HT1080 (cell line): ENCODE measurements around the gene MYL10. TPM values are rescaled to one million over a fixed set of nuclear protein-coding genes. Genes with fewer than 3 reads are reported as not detected.
A peak's percentile ranks its signal among the peaks of the same experiment; 100 is the strongest.

ENCODE experiments used
- DNase-seq: peaks from one replicate; pipeline ENCODE4 v3.0.0-alpha.2; 2015; ENCODE audit warnings: low read depth
- polyA plus RNA-seq, 2 experiments: library from polyadenylated mRNA; depleted of rRNA; stranded (reverse); fragments of >200 nt; gene quantifications; 2 replicates each; pipeline ENCODE4 v1.2.3, GENCODE V29; 2015
- total RNA-seq: library from RNA; depleted of rRNA; stranded (reverse); fragments of >200 nt; shearing (Covaris generic); gene quantifications from 2 replicates; pipeline ENCODE4 v1.2.3, GENCODE V29; 2014; rRNA removed

Gene MYL10
- total RNA-seq, result not detected in 2 replicates
- 0.59 TPM in 1 of 2 replicates, not detected in the other for polyA plus RNA-seq (2015; cell fraction: cytosol; rRNA removed)
- polyA plus RNA-seq (2015; cell fraction: nucleus; rRNA removed), result not detected in 2 replicates

- no peak for DNase-seq
These were observed at the start of gene MYL10 for GRCh38 chr7:101629171-101629570. Gene MYL10 (minus strand): TSS chr7:101629296. CDS start chr7:101629118, 178 bp downstream.

DNA sequence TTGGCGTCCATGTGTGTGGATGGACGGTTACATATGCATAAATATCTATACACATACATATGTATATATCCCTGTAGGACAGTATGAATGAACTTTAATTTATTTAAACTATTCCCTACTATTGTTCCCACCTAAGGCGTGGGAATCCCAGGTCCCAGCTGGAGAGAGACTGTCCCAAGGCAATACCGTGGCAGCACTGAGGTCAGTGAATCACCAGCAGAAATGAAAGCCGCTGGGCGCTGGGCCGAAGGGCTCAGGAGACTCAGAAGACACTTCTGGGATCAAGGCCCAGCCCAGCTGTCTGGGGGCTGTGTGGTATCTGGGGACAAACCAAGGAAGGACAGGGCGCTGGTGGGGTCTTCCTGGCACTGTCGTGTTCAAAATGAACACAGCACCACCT is 49.6 kb upstream of the MYL10 start:
- peak; percentile 54 for DNase-seq

DNA sequence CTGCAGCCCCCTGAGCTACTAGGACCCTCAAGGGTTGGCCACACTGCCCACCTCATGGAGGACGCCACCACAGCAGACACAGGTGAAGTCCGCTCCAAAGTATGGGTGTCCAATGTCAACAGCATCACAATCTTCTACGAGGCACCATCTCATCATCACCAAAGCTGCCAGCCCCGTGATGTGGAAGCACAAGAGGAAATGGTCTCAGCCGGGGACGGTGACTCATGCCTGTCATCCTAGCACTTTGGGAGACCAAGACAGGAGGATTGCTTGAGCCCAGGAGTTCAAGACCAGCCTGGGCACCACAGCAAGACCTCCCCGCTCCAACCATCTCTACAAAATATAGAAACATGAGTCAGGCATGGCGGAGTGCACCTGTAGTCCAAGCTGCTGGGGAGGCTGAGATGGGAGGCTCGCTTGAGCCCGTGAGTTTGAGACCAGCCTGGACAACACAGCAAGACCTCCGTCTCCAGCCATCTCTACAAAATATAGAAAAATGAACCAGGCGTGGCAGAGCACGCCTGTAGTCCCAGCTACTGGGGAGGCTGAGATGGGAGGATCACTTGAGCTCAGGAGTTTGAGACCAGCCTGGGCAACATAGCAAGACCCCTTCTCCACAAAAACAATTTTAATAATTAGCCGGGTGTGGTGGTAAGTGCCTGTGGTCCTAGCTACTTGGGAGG is 48.8 kb upstream of the MYL10 start:
- peak; percentile 73 for DNase-seq

- DNase-seq, result no peak
These were observed 48.3 kb upstream of the MYL10 start for GRCh38 chr7:101677391-101677790.

- no peak for DNase-seq
These were observed 47.9 kb upstream of the MYL10 start for GRCh38 chr7:101676956-101677355.

- DNase-seq, result no peak
These were observed 47.0 kb upstream of the MYL10 start for GRCh38 chr7:101676062-101676598.

DNA sequence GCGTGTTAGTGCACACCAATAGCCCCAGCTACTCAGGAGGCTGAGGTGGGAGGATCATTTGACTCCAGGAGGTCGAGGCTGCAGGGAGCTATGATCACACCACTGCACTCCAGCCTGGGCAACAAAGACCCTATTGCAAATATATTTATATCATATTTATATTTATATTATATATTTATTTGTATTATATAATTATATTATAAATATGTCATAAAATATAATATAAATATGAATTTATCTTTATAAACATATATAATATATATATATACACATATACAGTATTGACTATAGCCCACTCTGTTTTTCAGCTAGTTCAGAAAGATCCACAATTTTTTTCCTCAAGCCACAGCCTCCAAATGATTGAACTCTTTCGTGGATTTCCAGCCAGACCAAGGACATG is 45.3 kb upstream of the MYL10 start:
- no peak for DNase-seq

- peak; percentile 32 for DNase-seq
These were observed 44.9 kb upstream of the MYL10 start for GRCh38 chr7:101673951-101674350.

- no peak for DNase-seq
These were observed 44.2 kb upstream of the MYL10 start for GRCh38 chr7:101673315-101673714.

GRCh38 chr7:101671371-101672356 is 42.6 kb upstream of the MYL10 start:
- no peak for DNase-seq

GRCh38 chr7:101669307-101669706 is 40.2 kb upstream of the MYL10 start:
- no peak for DNase-seq

DNA sequence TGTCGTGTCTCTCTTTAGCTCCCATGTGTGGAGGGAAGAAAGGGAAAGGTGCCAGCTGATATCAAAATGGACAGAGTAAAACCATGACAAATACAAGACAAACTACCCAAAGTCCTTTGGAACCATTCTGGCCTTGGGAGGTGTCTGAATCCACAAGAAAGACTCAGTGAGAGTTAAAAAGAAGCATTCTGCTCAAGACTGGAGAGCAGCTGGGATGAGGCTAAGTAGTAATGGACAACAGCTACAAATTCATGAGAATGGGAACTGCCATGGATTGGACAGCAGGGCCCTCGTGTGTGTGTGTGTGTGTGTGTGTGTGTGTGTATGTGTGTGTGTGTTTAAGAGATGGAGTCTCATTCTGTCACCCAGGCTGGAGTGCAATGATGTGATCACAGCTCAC is 39.6 kb upstream of the MYL10 start:
- DNase-seq, result no peak

- DNase-seq, result no peak
These were observed 38.8 kb upstream of the MYL10 start for GRCh38 chr7:101667920-101668319.

DNA sequence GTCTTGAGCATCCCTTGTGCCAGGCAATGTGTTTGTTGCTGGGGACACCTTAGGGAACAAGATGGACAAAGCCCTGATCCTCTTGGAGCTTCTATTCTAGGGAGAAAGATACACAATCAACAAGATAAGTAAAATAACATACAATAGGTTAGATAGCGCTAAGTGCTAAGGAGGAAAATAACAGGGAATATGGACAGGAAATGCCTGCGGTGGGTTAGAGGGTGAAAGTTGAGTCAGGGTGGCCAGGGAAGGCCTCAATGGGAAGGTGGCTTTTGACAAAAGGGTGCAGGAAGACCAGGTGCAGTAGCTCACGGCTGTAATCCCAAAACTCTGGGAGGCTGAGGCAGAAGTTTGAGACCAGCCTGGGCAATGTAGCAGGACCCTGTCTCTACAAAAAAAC is 38.3 kb upstream of the MYL10 start:
- DNase-seq, result no peak

GRCh38 chr7:101666741-101667140 is 37.6 kb upstream of the MYL10 start:
- no peak for DNase-seq

GRCh38 chr7:101666293-101666692 is 37.2 kb upstream of the MYL10 start:
- DNase-seq, result no peak

GRCh38 chr7:101664893-101665471 is 35.9 kb upstream of the MYL10 start:
- no peak for DNase-seq

- DNase-seq, result no peak
These were observed 35.3 kb upstream of the MYL10 start for GRCh38 chr7:101664436-101664835.

- no peak for DNase-seq
These were observed 34.7 kb upstream of the MYL10 start for GRCh38 chr7:101663747-101664146.

DNA sequence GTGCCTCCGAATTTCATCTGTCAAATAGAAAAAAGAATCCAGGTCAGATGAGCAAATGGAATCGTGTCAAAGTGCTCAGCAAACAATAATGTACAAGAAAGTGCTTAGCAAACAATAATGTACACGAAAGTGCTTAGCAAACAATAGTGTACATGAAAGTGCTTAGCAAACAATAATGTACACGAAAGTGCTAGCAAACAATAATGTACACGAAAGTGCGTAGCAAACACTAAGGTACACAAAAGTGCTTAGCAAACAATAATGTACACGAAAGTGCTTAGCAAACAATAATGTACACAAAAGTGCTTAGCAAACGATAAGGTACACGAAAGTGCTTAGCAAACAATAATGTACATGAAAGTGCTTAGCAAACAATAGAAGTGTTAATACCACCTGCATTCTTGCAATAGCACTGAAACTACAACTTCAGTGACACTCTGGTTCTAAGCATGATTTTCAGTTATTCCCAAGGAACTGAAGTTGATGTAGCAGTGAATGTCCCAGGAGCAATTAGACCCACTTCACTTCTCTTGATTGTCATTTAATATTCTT is 33.4 kb upstream of the MYL10 start:
- no peak for DNase-seq

DNA sequence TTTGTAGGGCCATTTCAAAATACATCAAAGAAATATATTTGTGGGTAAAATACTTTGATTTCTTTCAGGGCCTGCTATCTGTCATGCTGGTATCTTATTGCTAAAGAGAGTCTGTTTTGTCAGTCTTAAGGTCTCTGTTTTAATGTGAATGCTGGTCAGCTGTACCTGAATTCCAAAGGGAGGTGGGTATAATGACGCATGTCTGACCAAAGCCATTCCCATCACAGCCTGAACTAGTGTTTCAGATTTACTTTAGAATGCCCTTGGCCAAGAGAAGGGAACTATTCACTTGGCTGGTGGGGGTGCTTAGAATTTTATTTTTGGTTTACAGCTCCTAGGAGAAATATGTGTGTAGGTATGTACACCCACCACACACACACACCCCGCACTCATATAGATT is 30.6 kb upstream of the MYL10 start:
- DNase-seq, result peak; percentile 35
